HG03039 (cell line): Measurements from ENCODE around the gene CAMP.
"Not testable (repeated sequence)": the region's sequence is repeated elsewhere in the genome, so short reads cannot be mapped to it uniquely, and the experiment has no call there.

Source experiments
- ATAC-seq: cut with Tn5 transposase; IDR thresholded peaks from one replicate; pipeline ENCODE4 v1.9.1; 2021; ENCODE audit warnings: mild to moderate bottlenecking, moderate library complexity; ENCODE audit not compliant: unreplicated experiment

The CAMP gene

GRCh38 chr3:48222616-48223513, at the start of gene CAMP:
Gene CAMP (plus strand): TSS chr3:48223495. CDS start chr3:48223512, 17 bp downstream.
- ATAC-seq, result no peak

- no peak for ATAC-seq
Observed at GRCh38 chr3:48178072-48178471, 45.2 kb upstream of the CAMP start.

GRCh38 chr3:48180021-48180420, 43.3 kb upstream of the CAMP start:
- no peak for ATAC-seq

- ATAC-seq, result no peak
Observed at GRCh38 chr3:48180531-48181253, 42.6 kb upstream of the CAMP start.

GRCh38 chr3:48184299-48184698, 39.0 kb upstream of the CAMP start:
- no peak for ATAC-seq

- ATAC-seq, result no peak
Observed at GRCh38 chr3:48185129-48185528, 38.2 kb upstream of the CAMP start.

GRCh38 chr3:48186631-48187300, 36.5 kb upstream of the CAMP start:
- ATAC-seq, result no peak

- ATAC-seq, result no peak
Observed at GRCh38 chr3:48187301-48187578, 36.1 kb upstream of the CAMP start.

- peak; percentile 28 for ATAC-seq
Observed at GRCh38 chr3:48187579-48188265, 35.6 kb upstream of the CAMP start.

- ATAC-seq, result peak; percentile 88
Observed at GRCh38 chr3:48188266-48189201, 34.8 kb upstream of the CAMP start, which contains the start of gene CDC25A. Gene CDC25A (minus strand): TSS chr3:48188417. CDS start chr3:48187947, 470 bp downstream.

GRCh38 chr3:48189321-48189720, 34.0 kb upstream of the CAMP start:
- ATAC-seq, result no peak

GRCh38 chr3:48190911-48191310, 32.4 kb upstream of the CAMP start:
- no peak for ATAC-seq

GRCh38 chr3:48194446-48195071, 28.7 kb upstream of the CAMP start:
- ATAC-seq, result no peak

GRCh38 chr3:48196611-48197010, 26.7 kb upstream of the CAMP start:
- no peak for ATAC-seq

- no peak for ATAC-seq
Observed at GRCh38 chr3:48199117-48199516, 24.2 kb upstream of the CAMP start.

GRCh38 chr3:48202632-48203031, 20.7 kb upstream of the CAMP start:
- ATAC-seq, result no peak

- ATAC-seq, result no peak
Observed at GRCh38 chr3:48208076-48208475, 15.2 kb upstream of the CAMP start.

GRCh38 chr3:48209445-48209844, 13.8 kb upstream of the CAMP start:
- ATAC-seq, result no peak

GRCh38 chr3:48210534-48210933, 12.8 kb upstream of the CAMP start:
- not testable (repeated sequence) for ATAC-seq
